Body of pancreas (tissue), 4 donors: ENCODE measurements around the gene ALKBH2. TPM values are rescaled to one million over a fixed set of nuclear protein-coding genes. Genes with fewer than 3 reads are reported as not detected.
"Not testable (repeated sequence)": the region's sequence is repeated elsewhere in the genome, so short reads cannot be mapped to it uniquely, and the experiment has no call there.

ENCODE experiments used
- ATAC-seq: fragments of 150-250 bp; one replicate; pipeline ENCODE4 v1.9.1; 2016
- DNase-seq, 4 donors: peaks; one replicate each; pipeline ENCODE4 v3.0.0-alpha.2; 2019
- H3K27ac ChIP-seq, 4 donors: fragments of 200-600 bp; sonication (generic); 1 replicate in 3 of 4; 2 replicates in 1 of 4; pipeline versions ENCODE4 v1.5.1 to v1.6.1; 2016 to 2019; ENCODE audit warnings: mild to moderate bottlenecking in 1 of 4, mixed read lengths in 1 of 4, moderate library complexity in 1 of 4
- H3K27me3 ChIP-seq, 2 donors: fragments of 200-600 bp; sonication (generic); one replicate each; pipeline ENCODE4 v1.6.0; 2016; ENCODE audit warnings: mild to moderate bottlenecking in 1 of 2
- H3K36me3 ChIP-seq, 2 donors: fragments of 200-600 bp; sonication (generic); replicated peaks in 1 of 2; 2 replicates each; pipeline ENCODE4 v1.5.1; 2016; ENCODE audit warnings: low read depth in 2 of 2; ENCODE audit not compliant: insufficient read depth in 1 of 2
- H3K4me1 ChIP-seq: fragments of 200-600 bp; sonication (generic); one replicate; pipeline ENCODE4 v1.6.0; 2016
- H3K4me3 ChIP-seq, 2 donors: fragments of 200-600 bp; sonication (generic); 1 replicate in 1 of 2; 2 replicates in 1 of 2; pipeline ENCODE4 v1.5.1; 2016 to 2019
- H3K9me3 ChIP-seq, 3 donors: fragments of 200-600 bp; sonication (generic); 1 replicate in 2 of 3; 2 replicates in 1 of 3; pipeline ENCODE4 v1.5.1; 2016
- POLR2A ChIP-seq, 3 donors: fragments of 450-650 bp; IDR thresholded peaks; one replicate each; pipeline ENCODE4 v1.6.1; 2016; ENCODE audit warnings: antibody characterized with exemption in 3 of 3, mild to moderate bottlenecking in 2 of 3
- WGBS, 2 donors: methylation state at CpG; one replicate each; pipeline ENCODE4 v1.1.5; 2017; 5-methylcytosine and 5-hydroxymethylcytosine counted together
- intact Hi-C: fragments of 100-400 bp; cut with DNase I; formaldehyde crosslinking; loops from one replicate; pipeline ENCODE4 v1.15.1; 2023
- total RNA-seq, 2 donors: library from RNA; depleted of rRNA; stranded (reverse); fragments of >200 nt; gene quantifications; one replicate each; pipeline ENCODE4 v1.1.0, GENCODE V29; 2016
- TF ChIP-seq, protein P1 (sequence below), 7 experiments: fragments of 450-650 bp in 4 of 7; fragments of 200-600 bp in 3 of 7; sonication (generic) in 3 of 7; IDR thresholded peaks; one replicate each; pipeline ENCODE4 v1.5.1; 2016 to 2019; ENCODE audit warnings: antibody characterized with exemption in 7 of 7

Gene ALKBH2
- total RNA-seq, 2 donors from 2014 or later = 7.3 to 16.1 TPM

DNA sequence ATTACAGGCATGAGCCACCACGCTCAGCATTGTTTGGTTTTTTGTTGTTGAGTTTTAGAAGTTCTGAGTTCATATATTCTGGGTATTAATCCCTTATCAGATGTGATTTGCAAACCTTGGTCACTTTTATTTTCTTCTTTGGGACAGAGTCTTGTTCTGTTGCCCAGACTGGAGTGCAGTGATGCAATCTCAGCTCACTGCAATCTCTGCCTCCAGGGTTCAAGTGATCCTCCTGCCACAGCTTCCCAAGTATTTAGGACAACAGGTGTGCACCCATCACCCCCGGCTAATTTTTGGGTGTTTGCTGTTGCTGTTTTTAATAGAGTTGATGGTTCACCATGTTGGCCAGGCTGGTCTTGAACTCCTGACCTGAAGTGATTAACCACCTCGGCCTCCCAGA lies 29.1 kb downstream of the ALKBH2 start:
- peaks cover 0 to 3% of the 10 kb centered on the region in 2 donors for H3K36me3 ChIP-seq
- H3K4me1 ChIP-seq = peaks cover 37% of the 10 kb centered on the region
- TF ChIP-seq, protein P1, sequence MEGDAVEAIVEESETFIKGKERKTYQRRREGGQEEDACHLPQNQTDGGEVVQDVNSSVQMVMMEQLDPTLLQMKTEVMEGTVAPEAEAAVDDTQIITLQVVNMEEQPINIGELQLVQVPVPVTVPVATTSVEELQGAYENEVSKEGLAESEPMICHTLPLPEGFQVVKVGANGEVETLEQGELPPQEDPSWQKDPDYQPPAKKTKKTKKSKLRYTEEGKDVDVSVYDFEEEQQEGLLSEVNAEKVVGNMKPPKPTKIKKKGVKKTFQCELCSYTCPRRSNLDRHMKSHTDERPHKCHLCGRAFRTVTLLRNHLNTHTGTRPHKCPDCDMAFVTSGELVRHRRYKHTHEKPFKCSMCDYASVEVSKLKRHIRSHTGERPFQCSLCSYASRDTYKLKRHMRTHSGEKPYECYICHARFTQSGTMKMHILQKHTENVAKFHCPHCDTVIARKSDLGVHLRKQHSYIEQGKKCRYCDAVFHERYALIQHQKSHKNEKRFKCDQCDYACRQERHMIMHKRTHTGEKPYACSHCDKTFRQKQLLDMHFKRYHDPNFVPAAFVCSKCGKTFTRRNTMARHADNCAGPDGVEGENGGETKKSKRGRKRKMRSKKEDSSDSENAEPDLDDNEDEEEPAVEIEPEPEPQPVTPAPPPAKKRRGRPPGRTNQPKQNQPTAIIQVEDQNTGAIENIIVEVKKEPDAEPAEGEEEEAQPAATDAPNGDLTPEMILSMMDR (IDR thresholded peaks at IDR 0.05) = no peak
- TF ChIP-seq POLR2A (IDR thresholded peaks at IDR 0.05) = no peak
- no peak overlapping the region for H3K27ac ChIP-seq
- H3K9me3 ChIP-seq = no peaks in the 10 kb centered on the region
- 66 to 76% methylated on average over 3 of the region's 3 CpGs for WGBS, 2 donors
- H3K27me3 ChIP-seq = no peaks in the 10 kb centered on the region
- no peak for DNase-seq
- intact Hi-C loops = no loop called here
- ATAC-seq = no peak
- no peak overlapping the region for H3K4me3 ChIP-seq

DNA sequence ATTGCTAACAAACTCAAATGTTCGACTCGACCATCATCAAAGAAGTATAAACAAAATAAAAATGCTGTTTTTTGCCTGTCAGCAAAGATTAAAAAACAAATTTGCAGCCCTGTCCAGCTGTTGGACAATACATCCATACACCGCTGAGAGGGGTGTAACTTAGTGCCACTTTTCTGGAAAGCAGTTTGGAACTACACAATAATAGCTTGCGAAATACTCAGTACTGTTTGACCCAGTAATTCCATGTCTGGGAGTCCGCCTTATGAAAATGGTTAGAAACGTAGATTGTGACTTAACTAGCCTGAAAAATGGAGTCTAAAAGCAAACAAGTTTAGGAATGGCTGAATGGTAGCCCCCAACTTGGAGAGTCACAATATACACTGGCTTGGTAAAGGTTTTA lies 34.5 kb downstream of the ALKBH2 start:
- no peak for DNase-seq
- 92% methylated on average over 6 of the region's 6 CpGs for WGBS, 2 donors
- Histone ChIP-seq H3K4me3 (no peak overlapping the region), H3K27ac (no peak overlapping the region), H3K4me1 (peaks cover 12% of the 10 kb centered on the region), H3K27me3 (no peaks in the 10 kb centered on the region), H3K36me3 (peaks cover 0 to 5% of the 10 kb centered on the region in 2 donors), H3K9me3 (no peaks in the 10 kb centered on the region)
- intact Hi-C loops = no loop called here
- no peak for ATAC-seq
- TF ChIP-seq, protein P1 (IDR thresholded peaks at IDR 0.05) = no peak
- no peak for TF ChIP-seq POLR2A (IDR thresholded peaks at IDR 0.05)

DNA sequence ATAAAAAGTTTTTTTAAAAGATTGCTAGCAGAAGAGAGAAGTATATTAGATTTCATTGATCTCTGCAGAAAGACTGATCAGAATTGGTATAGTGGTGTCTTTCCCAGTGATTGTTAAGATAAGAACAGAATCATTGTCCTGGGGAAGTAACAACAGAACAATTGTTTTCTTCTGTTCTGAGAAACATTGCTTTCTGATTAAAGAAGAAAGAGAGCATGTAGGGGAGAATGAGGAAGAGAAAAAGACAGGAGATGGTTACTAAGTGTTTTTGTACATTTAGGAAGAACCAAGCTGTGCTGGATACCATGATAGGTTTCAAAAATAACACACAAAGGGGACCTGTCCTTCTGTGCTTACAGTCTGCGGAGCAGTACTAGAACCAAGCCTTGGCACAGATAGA lies 35.9 kb downstream of the ALKBH2 start:
- peaks cover 17% of the 10 kb centered on the region for H3K4me1 ChIP-seq
- no peak overlapping the region for H3K27ac ChIP-seq
- H3K36me3 ChIP-seq = peaks cover 0 to 5% of the 10 kb centered on the region in 2 donors
- intact Hi-C loops = no loop called here
- no peak for DNase-seq
- ATAC-seq = no peak
- H3K27me3 ChIP-seq = no peaks in the 10 kb centered on the region
- TF ChIP-seq, protein P1 (IDR thresholded peaks at IDR 0.05) = no peak
- TF ChIP-seq POLR2A (IDR thresholded peaks at IDR 0.05) = no peak
- 88 to 95% methylated on average over 1 of the region's 1 CpG for WGBS, 2 donors
- H3K4me3 ChIP-seq = no peak overlapping the region
- H3K9me3 ChIP-seq = no peaks in the 10 kb centered on the region

DNA sequence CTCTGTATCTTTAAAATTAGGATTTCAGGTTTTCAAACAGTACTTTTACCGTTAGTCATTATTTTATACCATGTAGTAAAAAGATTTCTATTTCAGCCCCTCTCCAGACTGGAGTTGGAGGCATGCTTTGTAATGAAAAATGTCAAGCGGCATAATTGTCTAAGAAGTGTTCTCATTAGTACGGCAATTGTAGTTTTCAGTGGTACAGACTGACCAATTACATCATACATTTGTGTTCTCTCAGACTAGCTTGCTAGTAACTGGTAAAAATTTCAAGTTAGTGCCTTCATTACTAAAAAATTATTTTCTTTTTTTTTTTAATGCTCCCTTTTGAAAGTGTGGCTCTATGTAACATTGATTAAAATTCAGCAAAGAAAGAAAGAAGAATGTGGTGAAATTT lies 36.4 kb downstream of the ALKBH2 start:
- H3K4me1 ChIP-seq = peaks cover 20% of the 10 kb centered on the region
- ATAC-seq (no peak), DNase-seq (no peak)
- TF ChIP-seq, protein P1 (IDR thresholded peaks at IDR 0.05) = no peak
- no peak for TF ChIP-seq POLR2A (IDR thresholded peaks at IDR 0.05)
- WGBS, 2 donors = 75 to 82% methylated on average over 3 of the region's 3 CpGs
- H3K27me3 ChIP-seq = no peaks in the 10 kb centered on the region
- intact Hi-C loops = no loop called here
- no peak overlapping the region for H3K27ac ChIP-seq
- H3K36me3 ChIP-seq = peaks cover 0 to 5% of the 10 kb centered on the region in 2 donors
- no peaks in the 10 kb centered on the region for H3K9me3 ChIP-seq
- no peak overlapping the region for H3K4me3 ChIP-seq

DNA sequence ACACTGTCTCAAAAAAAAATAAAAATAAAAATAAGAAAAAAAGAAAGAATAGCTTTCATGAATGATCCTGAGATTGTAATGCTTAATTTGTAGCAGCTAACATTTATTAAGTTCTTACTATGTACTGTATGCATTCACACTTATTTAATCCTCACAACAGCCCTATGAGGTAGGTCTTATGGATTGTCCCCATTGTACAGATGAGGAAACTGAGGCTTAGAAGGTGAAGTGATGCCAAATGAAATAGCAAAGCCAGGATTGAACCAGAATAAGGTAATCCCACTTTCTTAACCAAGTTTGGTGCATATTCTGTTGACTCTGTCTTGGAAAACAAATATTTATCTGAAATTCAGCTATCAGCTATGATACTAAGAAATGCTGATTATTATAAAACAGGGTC lies 38.8 kb downstream of the ALKBH2 start:
- Histone ChIP-seq H3K27me3 (no peaks in the 10 kb centered on the region), H3K4me1 (peaks cover 21% of the 10 kb centered on the region), H3K36me3 (peaks cover 0 to 5% of the 10 kb centered on the region in 2 donors), H3K27ac (peak overlapping the region in 1 of 4 donors; percentile 92), H3K4me3 (no peak overlapping the region), H3K9me3 (no peaks in the 10 kb centered on the region)
- intact Hi-C loops = no loop called here
- DNase-seq (no peak), ATAC-seq (no peak)
- no peak for TF ChIP-seq POLR2A (IDR thresholded peaks at IDR 0.05)
- TF ChIP-seq, protein P1 (IDR thresholded peaks at IDR 0.05) = no peak

DNA sequence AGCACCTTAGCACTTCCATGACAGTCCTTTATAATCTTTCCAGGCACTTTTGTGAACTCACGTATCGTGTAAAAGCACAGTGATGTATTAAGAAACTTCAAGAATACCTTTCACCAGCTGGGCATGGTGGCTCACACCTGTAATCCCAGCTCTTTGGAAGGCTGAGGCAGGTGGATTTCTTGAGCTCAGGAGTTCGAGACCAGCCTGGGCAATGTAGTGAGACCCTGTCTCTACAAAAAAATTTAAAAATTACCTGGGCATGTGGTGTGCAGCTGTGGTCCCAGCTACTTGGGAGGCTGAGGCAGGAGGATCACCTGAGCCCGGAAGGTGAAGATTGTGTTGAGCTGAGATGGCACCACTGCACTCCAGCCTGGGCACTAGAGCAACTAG lies 39.2 kb downstream of the ALKBH2 start:
- Histone ChIP-seq H3K4me1 (peaks cover 21% of the 10 kb centered on the region), H3K27ac (peak overlapping the region; percentile 17 to 92 (median 78))
- intact Hi-C loops, ATAC-seq, H3K9me3 ChIP-seq, H3K36me3 ChIP-seq, H3K4me3 ChIP-seq, DNase-seq, H3K27me3 ChIP-seq: not testable (repeated sequence)
- WGBS, 2 donors = 59 to 70% methylated on average over 4 of the region's 4 CpGs
